Mucosa of stomach (tissue), 1 donor: ENCODE results near the gene NXN.
"Not testable (repeated sequence)": the region's sequence is repeated elsewhere in the genome, so short reads cannot be mapped to it uniquely, and the experiment has no call there.

Source experiments
- H3K27me3 ChIP-seq: one replicate; pipeline ENCODE4 v1.7.0; 2013; ENCODE audit warnings: mild to moderate bottlenecking, low read length; ENCODE audit not compliant: control insufficient read depth, insufficient read depth
- H3K36me3 ChIP-seq: one replicate; pipeline ENCODE4 v1.7.0; 2013; ENCODE audit warnings: low read length; ENCODE audit not compliant: control insufficient read depth, insufficient read depth
- H3K4me1 ChIP-seq: one replicate; pipeline ENCODE4 v1.7.0; 2013; ENCODE audit warnings: mild to moderate bottlenecking, low read length; ENCODE audit not compliant: control insufficient read depth, insufficient read depth
- H3K4me3 ChIP-seq: one replicate; pipeline ENCODE4 v1.7.0; 2013; ENCODE audit warnings: low read length
- H3K9ac ChIP-seq: one replicate; pipeline ENCODE4 v1.7.0; 2013; ENCODE audit warnings: mild to moderate bottlenecking, low read length, moderate library complexity
- H3K9me3 ChIP-seq: one replicate; pipeline ENCODE4 v1.7.0; 2013; ENCODE audit warnings: mild to moderate bottlenecking, low read length, moderate library complexity; ENCODE audit not compliant: control insufficient read depth
- donor health status: Pancreatic carcinoma.

The NXN gene

DNA sequence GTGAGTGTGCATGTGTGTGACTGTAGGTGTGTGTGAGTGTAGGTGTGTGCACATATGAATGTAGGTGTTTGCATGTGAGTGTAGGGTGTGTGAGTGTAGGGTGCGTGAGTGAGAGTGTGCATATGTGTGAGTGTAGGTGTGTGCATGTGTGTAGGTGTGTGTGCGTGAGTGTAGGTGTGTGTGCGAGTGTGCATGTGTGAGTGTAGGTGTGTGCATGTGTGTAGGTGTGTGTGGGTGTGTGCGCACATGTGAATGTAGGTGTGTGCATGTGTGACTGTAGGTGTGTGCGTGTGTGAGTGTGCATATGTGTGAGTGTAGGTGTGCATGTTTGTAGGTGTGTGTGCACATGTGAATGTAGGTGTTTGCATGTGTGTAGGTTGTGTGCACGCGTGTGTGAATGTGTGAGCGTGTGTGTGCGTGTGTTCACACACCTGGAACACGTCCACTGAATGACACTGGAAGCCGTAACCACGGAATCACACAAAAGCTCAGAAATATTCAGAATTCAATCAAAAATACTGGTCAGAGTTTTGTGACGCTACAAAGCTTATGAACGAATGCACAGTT lies 166.9 kb downstream of the NXN start:
- no peak overlapping the region for H3K9ac ChIP-seq
- no peaks in the 10 kb centered on the region for H3K36me3 ChIP-seq
- H3K9me3 ChIP-seq: no peaks in the 10 kb centered on the region
- no peak overlapping the region for H3K4me3 ChIP-seq
- H3K4me1 ChIP-seq: no peaks in the 10 kb centered on the region
- no peaks in the 10 kb centered on the region for H3K27me3 ChIP-seq

DNA sequence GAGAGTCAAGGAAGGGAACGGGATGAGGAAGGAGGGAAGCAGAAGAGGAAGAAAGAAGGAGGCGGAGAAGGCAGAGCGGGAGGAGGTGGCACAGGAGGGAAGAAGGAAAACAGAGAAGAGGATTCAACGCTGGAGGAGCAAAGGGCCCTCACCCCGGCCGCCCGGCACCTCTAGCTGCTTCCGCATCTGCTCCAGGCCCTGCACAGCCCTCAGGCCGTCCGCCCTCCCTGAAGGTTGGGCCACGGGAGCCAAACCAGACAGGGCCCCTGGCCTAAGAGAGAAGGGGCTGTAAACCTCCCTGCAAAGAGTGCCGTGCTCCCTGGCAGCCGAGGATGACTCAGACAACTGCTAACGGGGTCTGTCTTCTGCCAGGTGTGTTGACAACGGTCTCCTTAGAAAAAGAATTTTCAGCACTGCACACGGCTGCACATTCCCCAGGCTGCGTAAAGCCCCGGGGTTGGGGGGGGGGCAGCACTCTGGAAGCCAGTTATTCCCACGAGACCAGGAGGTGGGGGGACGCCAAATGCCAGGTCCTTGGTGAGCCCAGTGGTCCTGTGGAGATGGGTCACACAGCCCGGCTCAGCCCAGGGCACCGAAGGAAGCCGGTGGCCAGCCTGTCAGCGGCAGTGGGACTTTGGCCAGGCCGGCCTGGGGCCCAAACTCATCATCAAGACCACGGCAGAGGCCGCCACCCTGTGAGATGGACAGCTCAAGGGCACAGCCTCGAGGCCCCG lies 168.4 kb downstream of the NXN start:
- no peaks in the 10 kb centered on the region for H3K36me3 ChIP-seq
- H3K27me3 ChIP-seq: no peaks in the 10 kb centered on the region
- H3K4me1 ChIP-seq: no peaks in the 10 kb centered on the region
- no peak overlapping the region for H3K9ac ChIP-seq
- H3K9me3 ChIP-seq: no peaks in the 10 kb centered on the region
- no peak overlapping the region for H3K4me3 ChIP-seq

DNA sequence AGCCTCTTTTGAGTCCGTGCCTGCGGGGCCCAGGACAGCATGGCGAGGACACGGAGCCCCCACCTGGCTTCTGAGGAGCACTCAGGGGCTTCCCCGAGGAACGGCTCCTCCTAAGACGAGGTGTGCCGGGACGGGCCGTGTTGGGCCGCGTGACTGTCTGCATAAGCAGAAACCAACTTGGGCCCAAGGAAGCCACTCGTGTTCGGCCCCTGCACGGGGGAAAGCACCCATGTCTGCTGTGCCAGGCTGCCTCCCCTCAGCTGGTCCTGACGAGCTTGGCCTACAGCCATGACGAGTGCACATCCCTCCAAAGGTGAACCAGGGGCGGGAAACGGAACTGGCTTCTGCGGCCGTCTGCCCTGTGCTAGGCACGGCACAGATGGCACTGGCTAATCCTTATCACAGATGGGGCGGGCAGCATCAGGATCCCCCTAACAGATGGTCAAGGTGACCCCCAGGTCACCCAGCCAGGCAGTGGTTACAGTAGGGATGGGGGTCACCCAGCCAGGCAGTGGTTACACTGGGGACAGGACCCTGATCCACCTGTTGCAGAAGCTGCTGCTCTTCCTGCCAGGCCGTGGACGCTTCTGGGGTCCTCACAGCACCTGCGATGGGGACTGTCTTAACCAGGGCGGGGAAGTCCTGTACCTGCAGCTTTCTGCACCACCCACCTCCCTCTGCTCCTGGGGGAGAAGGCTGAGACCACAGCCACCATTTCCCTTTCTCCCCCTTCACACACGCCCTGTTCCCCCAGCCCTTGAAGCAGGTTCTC lies 171.9 kb downstream of the NXN start:
- H3K4me3 ChIP-seq: no peak overlapping the region
- no peak overlapping the region for H3K9ac ChIP-seq
- no peaks in the 10 kb centered on the region for H3K27me3 ChIP-seq
- no peaks in the 10 kb centered on the region for H3K9me3 ChIP-seq
- no peaks in the 10 kb centered on the region for H3K36me3 ChIP-seq
- no peaks in the 10 kb centered on the region for H3K4me1 ChIP-seq

DNA sequence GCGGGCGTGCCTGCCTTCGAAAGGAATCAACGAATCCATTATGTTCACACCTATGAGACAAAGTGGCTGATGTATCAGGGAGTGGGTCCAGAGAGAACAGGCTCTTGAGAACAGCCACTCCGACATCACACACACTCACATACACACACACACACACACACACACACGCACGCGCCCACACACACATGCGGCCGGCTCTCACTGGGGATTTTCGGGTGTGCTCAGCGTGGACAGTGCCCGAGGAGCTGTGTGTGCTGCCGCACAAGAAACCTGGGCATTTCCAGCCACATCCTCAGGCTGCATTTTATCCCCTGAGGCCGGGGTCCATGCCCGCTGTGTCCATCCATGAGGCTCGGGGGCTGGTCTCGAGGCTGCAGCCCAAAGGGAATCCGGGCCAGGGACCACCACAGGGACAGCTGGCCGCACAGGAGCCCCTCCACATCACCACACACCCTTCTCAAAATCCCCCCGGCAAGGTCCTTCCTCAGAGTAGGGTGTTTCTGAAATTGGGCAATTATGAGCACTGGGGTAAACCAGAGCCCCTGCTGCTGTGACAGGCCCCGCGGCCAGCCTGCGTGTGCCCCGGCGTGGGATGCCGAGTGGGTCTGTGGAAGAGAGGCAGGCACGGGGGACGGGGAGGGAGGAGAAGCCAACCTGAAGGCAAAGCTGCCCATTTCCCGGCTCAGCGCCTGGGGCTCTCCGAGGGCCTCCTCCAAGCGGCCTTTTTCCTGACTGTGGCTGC lies 172.6 kb downstream of the NXN start:
- H3K9me3 ChIP-seq: no peaks in the 10 kb centered on the region

DNA sequence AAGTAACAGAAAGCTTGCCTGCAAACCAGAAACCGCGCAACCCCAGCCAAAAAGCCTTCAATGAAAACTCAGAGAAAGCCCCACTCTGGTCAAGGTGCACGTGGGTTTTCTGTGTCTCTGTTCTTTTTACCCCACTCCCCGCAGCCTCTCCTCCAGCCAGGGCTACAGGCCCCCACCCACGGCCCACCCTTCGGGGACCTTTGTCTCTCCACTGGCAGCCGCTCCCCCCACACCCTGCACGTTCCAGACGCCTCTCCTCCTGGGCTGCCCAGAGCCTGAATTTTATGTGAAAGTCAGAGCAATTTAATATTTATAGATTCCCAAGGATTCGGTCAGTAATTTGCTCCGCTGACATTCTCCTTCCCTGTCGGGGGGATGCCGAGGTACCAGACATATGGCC lies 173.2 kb downstream of the NXN start:
- no peak overlapping the region for H3K9ac ChIP-seq
- no peak overlapping the region for H3K4me3 ChIP-seq
- H3K36me3 ChIP-seq: no peaks in the 10 kb centered on the region
- H3K4me1 ChIP-seq: no peaks in the 10 kb centered on the region
- H3K27me3 ChIP-seq: no peaks in the 10 kb centered on the region
- no peaks in the 10 kb centered on the region for H3K9me3 ChIP-seq

More for the DNA sequence above, 172.6 kb downstream of the NXN start:
- Histone ChIP-seq H3K9ac (no peak overlapping the region), H3K36me3 (no peaks in the 10 kb centered on the region), H3K4me1 (no peaks in the 10 kb centered on the region), H3K27me3 (no peaks in the 10 kb centered on the region), H3K4me3 (no peak overlapping the region)

DNA sequence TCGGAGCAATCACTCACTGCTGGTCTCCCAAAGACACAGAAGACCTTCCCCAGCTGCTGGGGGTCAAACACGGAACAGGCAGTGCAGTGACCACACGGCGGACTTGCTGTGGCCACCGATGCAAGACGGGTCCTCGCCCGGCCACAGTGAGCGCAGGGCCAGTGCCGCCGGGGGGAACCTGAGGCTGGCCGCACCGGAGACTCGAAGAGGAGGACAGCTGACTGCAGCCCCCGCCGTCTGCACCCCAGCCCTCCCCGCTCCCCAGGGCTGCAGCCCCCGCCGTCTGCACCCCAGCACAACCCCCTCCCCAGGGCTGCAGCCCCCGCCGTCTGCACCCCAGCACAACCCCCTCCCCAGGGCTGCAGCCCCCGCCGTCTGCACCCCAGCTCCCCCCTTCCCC lies 173.7 kb downstream of the NXN start:
- H3K4me3 ChIP-seq, H3K9me3 ChIP-seq, H3K27me3 ChIP-seq, H3K9ac ChIP-seq, H3K36me3 ChIP-seq, H3K4me1 ChIP-seq: not testable (repeated sequence)

DNA sequence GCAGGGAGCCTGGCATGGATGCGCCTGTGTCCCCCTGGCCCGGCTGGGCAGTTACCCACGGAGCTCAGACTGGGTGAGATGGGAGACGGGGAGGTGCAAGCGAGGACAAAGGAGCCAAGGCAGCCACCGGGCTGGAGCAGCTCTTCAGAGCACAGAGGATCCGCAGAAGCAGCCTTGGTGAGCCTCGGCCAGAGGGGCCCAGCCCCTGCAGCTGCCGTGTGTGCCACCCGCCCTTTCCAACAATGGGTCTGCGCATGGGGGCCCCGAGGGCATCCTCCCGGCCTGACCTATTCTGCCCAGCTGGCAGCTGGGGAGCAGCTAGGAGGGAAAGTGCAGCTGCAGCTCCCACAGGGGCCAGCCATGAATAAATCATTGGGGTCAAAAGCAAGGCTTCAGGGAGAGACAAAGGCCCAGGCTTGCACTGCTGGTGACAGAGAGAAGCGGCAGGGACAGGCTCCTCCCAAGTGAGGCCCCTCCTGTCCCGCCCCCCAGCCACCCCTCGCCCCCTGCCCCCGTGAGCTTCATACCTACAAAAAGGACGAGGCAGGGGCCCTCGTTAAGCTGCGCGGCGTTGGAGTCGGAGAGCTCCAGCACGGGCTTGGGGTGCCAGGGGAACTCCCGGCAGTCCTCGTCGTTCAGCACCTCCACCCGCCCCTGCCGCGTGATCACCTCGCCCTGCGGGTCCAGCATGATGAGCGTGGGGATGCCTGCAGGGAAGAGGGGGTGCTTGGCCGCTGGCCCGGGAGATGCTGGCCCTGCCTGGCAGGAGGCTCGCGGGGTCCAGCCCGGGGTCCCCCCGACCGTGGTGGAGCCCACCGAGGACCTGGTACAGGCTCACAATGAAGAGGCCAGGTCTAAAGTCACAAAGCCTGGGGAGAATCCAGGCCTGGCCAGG lies 174.8 kb downstream of the NXN start:
- H3K27me3 ChIP-seq: no peaks in the 10 kb centered on the region
- H3K9me3 ChIP-seq: no peaks in the 10 kb centered on the region
- H3K9ac ChIP-seq: no peak overlapping the region
- H3K36me3 ChIP-seq: no peaks in the 10 kb centered on the region
- H3K4me3 ChIP-seq: no peak overlapping the region
- no peaks in the 10 kb centered on the region for H3K4me1 ChIP-seq

DNA sequence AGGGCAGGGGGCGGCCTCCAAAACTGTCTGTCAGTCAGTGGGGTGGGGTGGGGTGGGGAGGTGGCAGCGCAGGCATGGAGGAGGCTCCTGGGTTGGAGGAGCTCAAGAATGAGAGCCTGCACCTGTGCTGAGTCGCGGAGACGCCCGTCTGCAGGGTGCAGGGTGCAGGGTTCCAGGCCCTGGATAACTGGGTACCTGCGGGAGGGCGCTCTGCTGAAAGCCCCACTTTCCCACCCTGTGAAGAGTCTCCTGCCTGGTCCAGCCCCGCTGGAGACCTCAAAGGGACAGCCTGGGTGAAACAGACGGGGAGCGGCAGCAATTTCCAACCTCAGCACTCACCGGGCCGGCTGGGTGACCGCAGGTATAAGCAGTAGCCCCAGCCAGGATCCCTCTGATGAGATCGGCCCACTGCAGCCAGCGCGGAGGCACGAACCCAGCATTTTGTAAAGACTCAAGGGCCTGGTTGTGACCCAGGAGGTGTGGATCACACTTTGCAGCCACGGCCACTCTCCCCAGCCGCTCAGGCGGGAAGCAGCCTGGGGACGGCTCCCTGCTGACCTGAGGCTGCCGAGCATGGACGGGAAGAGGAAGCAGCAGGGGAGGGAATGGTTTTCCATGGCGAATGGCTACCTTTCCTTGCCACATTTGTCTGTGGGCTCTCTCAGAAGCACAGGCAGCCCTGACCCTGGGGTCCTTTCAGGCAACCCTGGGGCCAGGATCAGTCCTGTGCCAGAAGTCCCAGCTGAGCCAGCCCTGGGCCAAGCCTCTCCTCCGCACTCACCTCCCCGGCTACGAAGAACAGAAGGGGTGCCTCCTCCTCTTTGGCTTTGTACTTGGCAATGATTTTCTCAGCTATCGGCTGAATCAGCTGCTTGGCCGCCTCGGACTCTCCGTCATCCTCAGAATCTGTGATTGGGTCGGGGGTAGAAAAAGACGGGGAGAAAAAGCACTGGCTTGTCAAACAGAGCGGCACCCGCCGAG lies 176.4 kb downstream of the NXN start:
- Histone ChIP-seq H3K4me3 (no peak overlapping the region), H3K36me3 (no peaks in the 10 kb centered on the region), H3K27me3 (no peaks in the 10 kb centered on the region), H3K9ac (no peak overlapping the region), H3K9me3 (no peaks in the 10 kb centered on the region), H3K4me1 (no peaks in the 10 kb centered on the region)

DNA sequence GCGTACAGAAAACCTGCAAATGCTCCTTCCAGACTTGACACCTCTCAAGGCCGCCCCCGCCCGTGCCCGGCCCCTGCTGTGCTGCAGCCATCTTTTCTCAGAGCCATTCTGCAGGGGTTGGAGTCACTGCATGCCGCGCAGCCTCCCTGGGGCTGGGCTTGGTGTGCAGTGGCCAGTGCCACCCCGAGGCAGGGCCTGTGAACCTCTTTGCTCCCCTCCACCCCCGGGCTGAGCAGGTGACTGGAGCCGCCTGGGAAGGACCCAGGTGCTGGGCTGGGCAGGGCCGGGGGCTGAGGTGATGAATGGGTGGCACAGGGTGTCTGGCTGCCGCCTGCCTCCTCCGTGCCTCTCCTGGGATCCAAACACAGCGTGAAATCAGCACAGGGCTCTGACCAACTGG lies 177.1 kb downstream of the NXN start:
- H3K9me3 ChIP-seq: no peaks in the 10 kb centered on the region

DNA sequence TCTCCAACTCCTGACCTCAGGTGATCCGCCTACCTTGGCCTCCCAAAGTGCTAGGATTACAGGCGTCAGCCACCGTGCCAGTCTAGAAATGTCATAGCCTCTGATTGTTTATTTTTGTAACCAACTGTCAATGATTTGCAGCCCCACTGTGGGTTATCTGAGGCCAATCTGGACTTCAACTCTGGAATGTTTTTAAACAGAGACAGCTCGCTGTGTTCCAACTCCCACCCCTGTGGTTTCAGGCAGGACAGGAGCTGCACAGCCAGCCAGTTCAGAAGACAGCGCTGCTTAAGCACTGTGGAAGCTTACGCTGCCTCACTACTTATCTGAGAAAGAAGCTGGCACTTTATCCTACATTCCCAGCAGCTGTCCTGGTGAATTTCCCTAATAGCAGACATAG lies 177.9 kb downstream of the NXN start:
- Histone ChIP-seq H3K4me1 (no peaks in the 10 kb centered on the region), H3K9ac (no peak overlapping the region), H3K9me3 (no peaks in the 10 kb centered on the region), H3K36me3 (no peaks in the 10 kb centered on the region), H3K27me3 (no peaks in the 10 kb centered on the region), H3K4me3 (no peak overlapping the region)

More for the DNA sequence above, 177.1 kb downstream of the NXN start:
- H3K36me3 ChIP-seq: no peaks in the 10 kb centered on the region
- no peak overlapping the region for H3K4me3 ChIP-seq
- no peaks in the 10 kb centered on the region for H3K4me1 ChIP-seq
- no peak overlapping the region for H3K9ac ChIP-seq
- H3K27me3 ChIP-seq: no peaks in the 10 kb centered on the region
